ENCODE data around the gene MAP2K5.

The MAP2K5 gene

DNA sequence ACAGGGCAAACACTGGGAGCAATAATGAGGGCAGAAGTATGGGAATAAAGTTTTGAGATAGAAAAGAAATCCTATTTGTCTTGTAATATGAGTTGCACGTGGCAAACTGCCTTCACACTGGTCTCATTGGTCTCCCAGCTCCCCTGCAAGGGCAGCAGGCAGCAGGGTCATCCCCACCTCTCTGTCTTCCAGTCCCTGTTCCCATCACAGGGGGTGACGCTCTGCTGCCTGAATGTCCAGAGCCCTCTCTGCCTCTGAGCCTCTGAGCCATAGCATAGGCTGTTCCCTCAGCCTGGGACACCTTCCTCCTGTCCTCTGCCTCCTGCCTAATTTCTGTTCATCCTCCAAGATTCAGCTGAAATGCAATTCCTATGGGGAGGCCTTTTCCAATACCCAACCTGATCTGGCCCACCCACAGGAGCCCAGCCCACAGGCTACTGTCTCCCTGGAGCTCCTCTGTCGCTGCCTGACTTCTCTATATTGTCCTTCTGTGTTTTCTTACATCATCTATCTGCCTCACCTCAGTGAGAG lies 270.7 kb downstream of the MAP2K5 start:
- no peak for DNase-seq

GRCh38 chr15:67815036-67815592 lies 272.6 kb downstream of the MAP2K5 start:
- DNase-seq = no peak

- no peak for DNase-seq
Observed at GRCh38 chr15:67816668-67817067, 274.2 kb downstream of the MAP2K5 start.

DNA sequence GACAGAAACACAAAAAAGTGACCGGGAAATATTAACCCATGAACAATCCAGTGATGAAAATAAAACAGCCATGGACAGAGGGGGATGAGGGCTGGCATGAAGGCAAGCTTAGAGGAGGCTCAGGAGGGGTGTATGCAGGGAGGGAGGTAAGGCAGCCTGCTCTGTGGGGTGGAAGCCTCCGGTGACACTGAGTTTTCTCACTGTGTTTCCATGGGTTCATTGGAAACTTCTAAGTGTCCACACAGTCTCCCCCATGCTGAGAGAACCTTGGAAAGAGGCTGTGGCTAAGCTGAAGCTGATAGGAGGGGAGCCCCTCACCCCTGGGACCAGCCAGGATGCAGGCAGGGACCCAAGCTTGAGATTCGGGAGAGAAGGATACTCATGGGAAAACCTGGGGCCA lies 276.0 kb downstream of the MAP2K5 start:
- DNase-seq = no peak

GRCh38 chr15:67819636-67820035 lies 277.1 kb downstream of the MAP2K5 start:
- no peak for DNase-seq

GRCh38 chr15:67820122-67820991 lies 277.9 kb downstream of the MAP2K5 start:
- no peak for DNase-seq

- DNase-seq = no peak
Observed at GRCh38 chr15:67820992-67821783, 278.7 kb downstream of the MAP2K5 start.

- no peak for DNase-seq
Observed at GRCh38 chr15:67821784-67822440, 279.4 kb downstream of the MAP2K5 start.

DNA sequence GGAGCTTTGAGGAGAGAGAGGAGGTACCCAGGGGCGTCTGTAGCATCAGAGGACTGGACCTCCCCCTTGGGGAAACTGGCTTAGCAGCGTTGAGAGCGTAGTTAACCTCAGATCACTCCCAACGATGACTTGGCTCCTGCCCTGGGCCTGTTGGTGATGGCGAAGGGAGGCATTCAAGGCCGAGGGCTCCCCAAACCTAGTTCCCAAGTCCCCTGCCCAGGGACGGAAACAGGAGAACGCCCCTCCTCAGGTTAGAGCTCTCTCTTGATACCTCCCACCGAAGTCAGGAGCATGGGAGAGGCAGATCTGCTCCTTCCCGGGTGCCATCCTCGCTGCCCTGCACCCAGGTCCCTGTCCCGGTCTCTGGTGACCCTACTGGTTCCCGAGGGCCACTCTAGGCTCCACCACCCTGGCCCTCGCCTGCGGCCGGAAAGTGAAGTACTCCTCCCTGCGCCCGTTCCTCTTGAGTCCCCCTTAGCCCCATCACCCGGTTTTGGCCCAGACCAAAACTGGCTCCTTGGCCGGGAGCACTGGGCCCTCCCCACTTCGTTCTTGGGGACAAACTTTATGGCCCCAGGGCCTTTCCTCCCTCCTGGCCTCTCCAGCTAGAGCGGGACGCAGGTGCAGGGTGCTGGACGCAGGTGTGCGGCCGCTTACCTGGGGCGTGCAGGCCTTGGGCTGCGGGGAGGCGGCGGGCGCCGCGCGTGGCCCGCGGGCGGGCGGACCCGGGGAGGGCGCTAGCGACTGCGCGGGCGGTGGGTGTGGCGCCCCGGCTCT lies 280.2 kb downstream of the MAP2K5 start:
- DNase-seq = no peak

GRCh38 chr15:67823314-67824196 lies 281.1 kb downstream of the MAP2K5 start:
- no peak for DNase-seq

DNA sequence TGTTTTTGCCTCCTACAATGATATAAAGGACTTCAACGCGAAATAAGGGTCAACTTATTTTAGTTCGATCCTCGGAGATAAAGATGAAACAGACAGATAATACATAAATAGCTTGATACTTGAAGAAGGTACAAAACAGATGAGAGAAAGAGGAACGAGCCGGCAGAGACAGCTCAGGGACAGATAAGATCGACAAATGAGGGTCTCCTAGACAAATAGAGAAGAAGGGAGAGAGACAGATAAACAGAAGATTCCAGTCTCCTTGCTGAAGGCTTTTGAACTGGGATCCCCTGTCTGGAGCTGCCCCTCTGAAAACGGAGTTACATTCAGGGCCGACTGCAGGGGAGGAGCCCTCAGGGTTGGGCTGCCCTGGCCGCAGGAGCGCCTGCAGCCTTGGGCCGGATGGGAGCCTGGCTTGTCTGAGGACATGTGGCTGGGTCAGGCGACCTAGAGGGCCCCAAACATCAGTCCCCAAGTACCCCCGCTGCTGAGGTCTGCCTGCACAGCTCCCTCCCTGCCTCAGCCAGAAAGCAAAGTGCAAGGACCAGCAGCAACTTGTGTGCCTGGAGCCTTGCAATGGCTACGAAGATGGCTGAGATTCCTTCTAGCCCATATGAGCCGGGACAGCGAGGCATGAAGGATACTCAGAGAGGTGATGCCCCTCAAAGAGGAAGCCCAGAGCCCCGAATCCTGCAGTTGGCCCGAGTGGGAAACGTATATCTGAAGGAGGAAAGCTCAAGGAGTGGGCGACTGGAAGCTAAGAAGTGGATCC lies 281.9 kb downstream of the MAP2K5 start:
- DNase-seq = peak; percentile 2

DNA sequence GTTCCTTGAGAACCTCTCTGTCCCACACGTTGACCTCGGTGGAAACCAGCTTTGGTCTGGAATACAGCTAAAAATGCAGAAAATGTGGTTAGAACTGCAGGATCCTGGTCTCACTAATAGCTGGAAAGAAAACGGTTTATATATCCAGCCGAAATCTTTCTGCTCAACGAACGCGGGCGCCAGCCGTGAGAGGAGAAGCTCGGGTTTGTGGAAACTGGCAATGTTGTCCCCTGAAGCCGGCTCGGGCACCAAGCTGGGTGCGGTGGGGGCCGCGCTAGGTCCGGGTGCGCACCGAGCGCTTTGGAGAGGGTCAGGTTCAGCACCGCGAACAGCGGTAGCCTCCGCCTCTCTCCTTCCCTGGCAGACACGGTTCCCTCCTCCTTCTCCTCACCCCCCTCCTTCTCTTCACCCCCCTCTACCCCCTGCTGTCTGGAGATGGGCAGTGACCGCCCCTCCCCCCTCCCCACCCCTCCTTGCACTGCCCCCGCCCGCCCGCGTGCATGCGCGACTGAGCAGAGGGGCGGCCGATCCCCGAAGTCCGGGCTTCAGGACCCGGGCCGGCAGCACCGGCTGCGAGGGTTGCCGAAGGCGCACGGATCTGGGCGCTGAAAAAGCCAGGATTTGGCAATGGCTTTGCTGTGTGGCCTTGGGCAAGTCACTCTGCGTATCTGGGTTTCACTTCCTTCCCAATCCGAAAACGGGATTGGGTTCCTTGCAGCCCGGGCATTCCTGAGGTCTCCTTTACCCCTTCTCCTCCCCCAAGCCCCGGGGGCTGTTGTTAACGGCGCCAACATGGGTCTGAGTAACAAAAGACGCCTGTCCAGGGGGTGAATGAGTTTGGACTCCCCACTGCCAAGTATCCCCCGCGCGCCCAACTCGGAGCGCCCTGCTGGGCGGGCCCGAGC lies 282.7 kb downstream of the MAP2K5 start, which contains the start of gene SKOR1:
TSS of gene SKOR1 (plus strand) at position 534 of the 905 bp plus-strand sequence. CDS start at position 628, 94 bp downstream.
- no peak for DNase-seq

DNA sequence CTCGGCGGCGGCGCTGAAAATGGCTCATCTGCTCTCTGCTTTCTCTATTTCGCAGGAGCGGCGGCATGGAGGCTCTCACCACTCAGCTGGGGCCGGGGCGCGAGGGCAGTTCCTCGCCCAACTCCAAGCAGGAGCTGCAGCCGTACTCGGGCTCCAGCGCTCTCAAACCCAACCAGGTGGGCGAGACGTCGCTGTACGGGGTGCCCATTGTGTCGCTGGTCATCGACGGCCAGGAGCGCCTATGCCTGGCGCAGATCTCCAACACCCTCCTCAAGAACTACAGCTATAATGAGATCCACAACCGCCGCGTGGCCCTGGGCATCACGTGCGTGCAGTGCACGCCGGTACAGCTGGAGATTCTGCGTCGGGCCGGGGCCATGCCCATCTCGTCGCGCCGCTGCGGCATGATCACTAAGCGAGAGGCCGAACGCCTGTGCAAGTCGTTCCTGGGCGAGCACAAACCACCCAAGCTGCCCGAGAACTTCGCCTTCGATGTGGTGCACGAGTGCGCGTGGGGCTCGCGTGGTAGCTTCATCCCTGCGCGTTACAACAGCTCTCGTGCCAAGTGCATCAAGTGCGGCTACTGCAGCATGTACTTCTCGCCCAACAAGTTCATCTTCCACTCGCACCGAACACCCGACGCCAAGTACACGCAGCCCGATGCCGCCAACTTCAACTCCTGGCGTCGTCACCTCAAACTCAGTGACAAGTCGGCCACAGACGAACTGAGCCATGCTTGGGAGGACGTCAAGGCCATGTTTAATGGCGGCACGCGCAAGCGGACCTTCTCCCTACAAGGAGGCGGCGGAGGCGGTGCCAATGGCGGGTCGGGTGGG lies 283.6 kb downstream of the MAP2K5 start:
- DNase-seq = no peak

DNA sequence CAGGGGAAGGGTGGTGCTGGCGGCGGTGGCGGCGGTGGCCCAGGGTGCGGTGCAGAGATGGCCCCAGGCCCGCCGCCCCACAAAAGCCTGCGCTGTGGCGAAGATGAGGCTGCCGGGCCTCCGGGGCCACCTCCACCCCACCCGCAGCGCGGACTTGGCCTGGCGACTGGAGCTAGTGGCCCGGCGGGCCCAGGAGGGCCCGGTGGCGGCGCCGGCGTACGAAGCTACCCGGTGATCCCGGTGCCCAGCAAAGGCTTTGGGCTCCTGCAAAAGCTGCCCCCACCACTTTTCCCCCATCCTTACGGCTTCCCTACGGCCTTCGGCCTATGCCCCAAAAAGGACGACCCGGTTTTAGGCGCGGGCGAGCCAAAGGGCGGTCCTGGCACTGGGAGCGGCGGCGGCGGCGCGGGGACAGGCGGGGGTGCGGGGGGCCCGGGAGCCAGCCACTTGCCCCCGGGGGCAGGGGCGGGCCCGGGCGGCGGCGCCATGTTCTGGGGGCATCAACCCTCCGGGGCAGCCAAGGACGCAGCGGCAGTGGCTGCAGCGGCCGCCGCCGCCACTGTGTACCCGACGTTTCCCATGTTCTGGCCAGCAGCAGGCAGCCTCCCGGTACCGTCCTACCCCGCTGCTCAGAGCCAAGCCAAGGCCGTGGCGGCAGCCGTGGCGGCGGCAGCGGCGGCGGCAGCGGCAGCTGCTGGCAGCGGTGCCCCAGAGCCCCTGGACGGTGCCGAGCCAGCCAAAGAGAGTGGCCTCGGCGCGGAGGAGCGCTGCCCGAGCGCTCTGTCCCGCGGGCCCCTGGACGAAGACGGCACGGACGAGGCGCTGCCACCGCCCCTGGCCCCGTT lies 284.4 kb downstream of the MAP2K5 start:
- no peak for DNase-seq

DNA sequence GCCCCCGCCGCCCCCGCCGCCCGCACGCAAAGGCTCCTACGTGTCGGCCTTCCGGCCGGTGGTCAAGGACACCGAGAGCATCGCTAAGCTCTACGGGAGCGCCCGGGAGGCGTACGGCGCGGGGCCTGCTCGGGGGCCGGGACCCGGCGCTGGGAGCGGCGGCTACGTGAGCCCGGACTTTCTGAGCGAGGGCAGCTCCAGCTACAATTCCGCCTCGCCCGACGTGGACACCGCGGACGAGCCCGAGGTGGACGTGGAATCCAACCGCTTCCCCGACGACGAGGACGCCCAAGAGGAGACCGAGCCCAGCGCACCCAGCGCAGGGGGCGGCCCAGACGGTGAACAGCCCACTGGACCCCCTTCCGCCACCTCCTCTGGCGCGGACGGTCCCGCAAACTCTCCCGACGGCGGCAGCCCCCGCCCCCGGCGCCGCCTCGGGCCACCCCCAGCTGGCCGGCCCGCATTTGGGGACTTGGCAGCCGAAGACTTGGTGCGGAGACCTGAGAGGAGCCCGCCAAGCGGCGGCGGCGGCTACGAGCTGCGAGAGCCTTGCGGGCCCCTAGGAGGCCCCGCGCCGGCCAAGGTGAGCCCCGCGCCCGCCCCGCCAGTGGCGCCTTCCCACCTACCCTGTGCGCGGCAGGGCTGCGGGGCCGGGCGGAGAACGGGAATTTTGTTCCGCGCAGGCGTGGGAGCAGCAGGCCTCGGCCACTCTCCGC lies 285.2 kb downstream of the MAP2K5 start:
- DNase-seq = no peak

DNA sequence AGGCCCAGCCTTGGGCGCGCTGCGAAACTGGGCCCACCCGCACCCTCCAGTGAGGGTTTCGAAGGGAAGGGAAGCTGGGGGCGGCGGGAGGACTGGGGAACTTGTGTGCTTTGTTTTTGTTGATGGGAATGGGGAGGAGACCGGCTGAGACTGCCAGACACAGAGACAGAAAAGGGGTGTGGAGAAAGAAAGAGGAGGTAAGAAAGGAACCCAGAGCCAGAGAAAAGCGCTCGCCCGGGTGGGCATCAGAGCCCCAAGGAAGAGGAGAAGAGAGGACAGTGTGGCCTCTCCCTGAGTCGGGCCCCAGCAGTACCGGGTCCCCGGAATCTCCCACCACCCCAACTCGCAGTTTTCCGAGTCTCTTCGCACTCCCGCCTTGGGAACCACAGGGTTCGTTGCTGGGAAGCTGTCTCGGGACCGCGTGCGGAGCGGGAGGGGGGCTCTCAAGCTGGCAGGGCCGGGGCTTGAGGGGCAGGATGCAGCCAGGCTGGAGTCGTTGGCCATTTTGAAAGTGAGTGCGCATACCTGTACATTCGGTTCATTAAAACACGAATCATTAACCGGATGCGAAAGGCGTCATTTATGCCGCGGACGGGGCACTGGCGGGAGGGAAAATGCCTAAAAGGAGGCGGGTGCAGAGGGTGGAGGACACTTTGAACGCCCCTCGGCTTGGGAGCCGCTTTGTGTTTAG lies 285.9 kb downstream of the MAP2K5 start:
- no peak for DNase-seq

All from NCI-H1694 treated with DMSO at 0.1 percent for 48 hours (cell line).